Kidney (tissue), 14 donors: ENCODE results near the gene TSPAN4. TPM values are rescaled to one million over a fixed set of nuclear protein-coding genes. Genes with fewer than 3 reads are reported as not detected.

Source experiments
- DNase-seq, 5 donors: peaks; one replicate each; pipeline ENCODE4 v3.0.0-alpha.2; 2013 to 2020
- FAIRE-seq: peaks from 2 replicates; lab custom pipeline; 2012; peaks lifted over from hg19 to GRCh38; lab: Jason Lieb, UNC
- H3K27ac ChIP-seq, 2 donors: one replicate each; pipeline ENCODE4 v1.7.0; 2013; ENCODE audit warnings: low read depth in 2 of 2, low read length in 2 of 2, inconsistent platforms in 1 of 2
- H3K27me3 ChIP-seq: one replicate; pipeline ENCODE4 v1.7.1; 2013; ENCODE audit warnings: low read length, inconsistent platforms; ENCODE audit not compliant: control insufficient read depth, insufficient read depth
- H3K36me3 ChIP-seq, 3 donors: one replicate each; pipeline versions ENCODE4 v1.7.0 to v1.7.1; 2013; ENCODE audit warnings: low read length in 3 of 3, control low read depth in 1 of 3, inconsistent platforms in 1 of 3; ENCODE audit not compliant: insufficient read depth in 3 of 3, control insufficient read depth in 2 of 3
- H3K4me1 ChIP-seq, 3 donors: one replicate each; pipeline versions ENCODE4 v1.7.0 to v1.7.1; 2013; ENCODE audit warnings: low read length in 3 of 3, inconsistent platforms in 1 of 3, low read depth in 1 of 3; ENCODE audit not compliant: control insufficient read depth in 2 of 3, insufficient read depth in 2 of 3
- H3K4me3 ChIP-seq, 3 donors: one replicate each; pipeline versions ENCODE4 v1.7.0 to v1.8.1; 2013; ENCODE audit warnings: low read length in 3 of 3, control low read depth in 1 of 3, inconsistent platforms in 1 of 3
- H3K9ac ChIP-seq, 3 donors: one replicate each; pipeline versions ENCODE4 v1.7.0 to v1.7.1; 2013; ENCODE audit warnings: low read length in 3 of 3, control low read depth in 1 of 3, inconsistent platforms in 1 of 3
- H3K9me3 ChIP-seq, 3 donors: one replicate each; pipeline versions ENCODE4 v1.7.0 to v1.7.1; 2013; ENCODE audit warnings: low read length in 3 of 3, control low read depth in 1 of 3, inconsistent platforms in 1 of 3; ENCODE audit not compliant: control insufficient read depth in 2 of 3, insufficient read depth in 1 of 3
- CTCF ChIP-seq: IDR thresholded peaks from 3 replicates; pipeline ENCODE4 v1.5.1; 2012; ENCODE audit warnings: mild to moderate bottlenecking, moderate library complexity, borderline replicate concordance; ENCODE audit not compliant: insufficient read depth; ENCODE audit errors: extremely low read depth
- intact Hi-C: fragments of 100-400 bp; cut with DNase I; formaldehyde crosslinking; loops from one replicate; pipeline ENCODE4 v1.11.1; 2022
- polyA plus RNA-seq: library from polyadenylated mRNA; stranded (reverse); fragments of 350-450 nt; fragmentation: Illumina TruSeq; extraction: RNeasy Lipid Tissue Mini Kit (QIAGEN cat#74804); gene quantifications from one replicate; pipeline ENCODE4 v1.2.3, GENCODE V29; 2014; ENCODE audit warnings: low read depth, low replicate concordance; ENCODE audit not compliant: insufficient read depth
- total RNA-seq: library from RNA; stranded (reverse); fragmentation: NEBNext Ultra II Directional; extraction: Animal tissue kit (Norgen Biotek cat#: 25700); gene quantifications from one replicate; pipeline ENCODE4 v1.2.1, GENCODE V29; 2021
- donor health status: control.
- donor health status: control.
- donor health status: control.
- donor health status: control.
- donor health status: control.
- donor health status: DM: yes; HTN: yes; CAD: no.
- donor health status: Normal renal cell carcinoma (clear cell type).

The TSPAN4 gene
- total and polyA plus RNA-seq, 2 donors from 2014 or later, result 81.2 to 104 TPM

- Histone ChIP-seq H3K27ac (no peak overlapping the region), H3K4me3 (no peak overlapping the region)
Measured at GRCh38 chr11:826227-826621, 16.4 kb upstream of the TSPAN4 start.

GRCh38 chr11:826836-827145 lies 15.9 kb upstream of the TSPAN4 start:
- FAIRE-seq, result no peak
- Histone ChIP-seq H3K27ac (peak overlapping the region in 1 of 2 donors; percentile 32), H3K9ac (peak overlapping the region in 1 of 3 donors; percentile 34), H3K4me1 (peaks cover 0 to 42% (median 19%) of the 10 kb centered on the region in 3 donors), H3K36me3 (peaks cover 0 to 2% (median 0%) of the 10 kb centered on the region in 3 donors), H3K27me3 (no peaks in the 10 kb centered on the region), H3K4me3 (no peak overlapping the region), H3K9me3 (no peaks in the 10 kb centered on the region)
- peak in 2 of 5 donors; percentile 31 to 72 for DNase-seq
- TF ChIP-seq CTCF, result no peak
- intact Hi-C loops, result no loop called here

More at GRCh38 chr11:826227-826621, 16.4 kb upstream of the TSPAN4 start:
- no peak for FAIRE-seq
- no peaks in the 10 kb centered on the region for H3K27me3 ChIP-seq
- no peak overlapping the region for H3K9ac ChIP-seq
- DNase-seq, result no peak
- TF ChIP-seq CTCF, result no peak
- H3K4me1 ChIP-seq, result peaks cover 0 to 48% (median 24%) of the 10 kb centered on the region in 3 donors
- H3K9me3 ChIP-seq, result no peaks in the 10 kb centered on the region
- peaks cover 0 to 4% (median 0%) of the 10 kb centered on the region in 3 donors for H3K36me3 ChIP-seq
- intact Hi-C loops, result no loop called here

DNA sequence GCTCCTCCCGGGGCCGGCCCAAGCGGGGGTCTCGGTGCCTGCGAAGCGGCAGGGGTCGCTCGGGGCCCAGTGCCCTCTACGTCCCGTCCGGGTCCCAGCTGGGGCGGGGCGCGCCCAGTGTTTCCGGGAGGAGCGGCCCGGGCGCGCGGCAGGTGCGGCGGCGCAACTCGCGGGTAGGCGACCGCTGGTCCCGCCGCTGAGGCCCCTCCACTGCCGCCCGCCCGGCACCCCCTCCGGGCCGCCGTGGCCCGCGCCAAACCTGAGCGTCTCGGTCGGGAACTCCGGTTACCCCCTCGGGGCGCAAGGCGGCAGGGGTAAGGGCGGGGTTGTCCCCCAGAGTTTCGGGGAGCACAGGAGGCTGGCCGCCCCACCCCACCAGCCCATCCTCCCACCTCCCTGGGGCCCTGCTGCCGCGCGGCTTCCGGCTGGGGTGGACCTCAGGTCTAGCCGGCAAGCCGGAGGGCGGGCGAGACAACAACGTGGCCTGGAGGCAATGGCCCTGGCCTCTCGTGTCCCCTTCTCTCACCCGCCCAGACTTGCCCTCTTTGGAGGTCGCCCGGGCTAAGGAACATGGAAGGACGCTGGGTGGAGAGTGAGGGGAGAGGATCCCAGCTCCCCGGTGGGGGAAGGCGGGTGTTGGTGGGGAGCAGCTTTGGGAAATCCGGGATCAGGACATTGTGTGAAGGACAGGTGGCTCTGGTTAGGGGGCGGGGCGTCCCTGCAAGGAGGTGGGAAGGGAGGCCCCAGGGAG lies 15.3 kb upstream of the TSPAN4 start:
- intact Hi-C loops, result no loop called here
- Histone ChIP-seq H3K9me3 (no peaks in the 10 kb centered on the region), H3K9ac (peak overlapping the region in 2 of 3 donors; percentile 6 to 46), H3K27me3 (no peaks in the 10 kb centered on the region), H3K27ac (peak overlapping the region; percentile 23 to 32), H3K4me1 (peaks cover 0 to 43% (median 15%) of the 10 kb centered on the region in 3 donors), H3K4me3 (peak overlapping the region in 1 of 3 donors; percentile 21), H3K36me3 (no peaks in the 10 kb centered on the region)
- FAIRE-seq (no peak), DNase-seq (peak in 3 of 5 donors; percentile 49 to 82 (median 61))
- TF ChIP-seq CTCF, result no peak

- intact Hi-C loops, result no loop called here
- peak within 1 kb of the TSS; percentile 23 to 63 for H3K27ac ChIP-seq
- H3K4me1 ChIP-seq, result peaks cover 0 to 45% (median 15%) of the 10 kb centered on the region in 3 donors
- H3K9ac ChIP-seq, result peak within 1 kb of the TSS in 2 of 3 donors; percentile 6 to 46
- DNase-seq (no peak), FAIRE-seq (no peak)
- no peaks in the 10 kb centered on the region for H3K27me3 ChIP-seq
- H3K36me3 ChIP-seq, result no peaks in the 10 kb centered on the region
- no peak for TF ChIP-seq CTCF
- no peaks in the 10 kb centered on the region for H3K9me3 ChIP-seq
- peak within 1 kb of the TSS in 1 of 3 donors; percentile 21 for H3K4me3 ChIP-seq
Measured at GRCh38 chr11:827897-828192, 14.8 kb upstream of the TSPAN4 start, which contains the start of gene CRACR2B. Gene CRACR2B (plus strand): TSS chr11:827919. CDS start chr11:828608, 689 bp downstream.
